Measurements from ENCODE around the gene CACNG3.
"Not testable (repeated sequence)": the region's sequence is repeated elsewhere in the genome, so short reads cannot be mapped to it uniquely, and the experiment has no call there.

Gene CACNG3

DNA sequence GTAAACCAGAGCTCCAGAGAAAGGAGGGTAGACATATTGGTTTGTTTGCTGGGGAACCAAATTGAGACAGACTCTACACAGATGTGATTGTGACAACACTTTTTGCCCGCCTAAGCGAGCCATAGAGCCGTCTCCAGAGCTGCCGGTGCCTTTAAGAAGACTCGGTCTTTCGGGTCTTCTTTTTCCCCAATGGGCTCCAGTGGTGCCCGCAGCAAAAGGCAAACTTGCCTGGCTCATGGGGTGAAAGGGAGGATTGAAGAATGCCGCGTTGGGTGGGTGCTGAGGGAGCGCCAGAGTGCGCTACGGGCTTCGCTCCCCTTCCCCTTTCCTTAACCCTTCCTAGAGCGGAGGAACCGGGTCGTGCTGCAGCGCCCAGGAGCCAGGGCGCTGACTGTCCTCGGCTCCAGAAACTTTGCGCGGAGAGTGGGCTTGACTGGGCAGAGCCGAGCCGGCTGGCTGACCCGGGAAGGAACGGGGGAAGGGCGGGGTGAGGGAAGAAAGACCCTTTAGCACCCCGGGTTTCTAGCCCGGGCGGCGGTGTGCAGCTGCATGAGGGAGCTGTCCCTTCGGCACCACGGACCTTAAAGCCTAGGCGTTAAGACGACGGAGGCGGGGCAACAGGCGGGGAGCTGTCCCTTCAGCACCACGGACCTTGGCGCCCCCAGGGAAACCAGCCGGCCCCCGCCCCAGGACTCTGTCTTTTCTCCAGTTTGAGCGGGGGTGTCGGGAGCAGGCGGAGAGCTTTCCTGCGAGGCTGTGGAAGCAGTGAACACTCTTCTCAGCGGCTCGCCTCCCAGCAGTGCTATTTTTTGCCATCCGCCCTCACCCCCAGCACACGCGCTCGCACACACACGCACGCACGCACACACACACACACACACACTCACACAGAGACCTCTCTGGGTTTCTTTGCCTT is at the start of gene CACNG3:
Gene CACNG3, plus strand, starts transcription at position 880 of the 916 bp plus-strand sequence. CDS start 420 bp downstream, outside the sequence.
- no peak for FAIRE-seq

DNA sequence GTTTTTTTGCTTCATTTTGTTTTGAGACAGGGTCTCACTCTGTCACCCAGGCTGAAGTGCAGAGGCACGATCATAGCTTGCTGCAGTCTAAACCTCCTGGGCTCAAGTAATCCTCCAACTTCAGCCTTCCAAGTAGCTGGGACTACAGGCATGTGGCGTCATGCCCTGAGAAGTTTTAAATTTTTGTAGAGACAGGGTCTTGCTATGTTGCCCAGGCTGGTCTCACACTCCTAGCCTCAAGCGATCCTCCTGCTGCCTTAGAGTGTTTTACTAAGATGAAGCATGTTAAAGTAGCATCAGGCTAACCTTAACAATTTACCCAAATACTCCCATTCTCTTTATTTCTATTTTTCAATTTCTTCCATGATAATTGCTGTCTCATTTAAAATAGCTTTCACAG is 49.2 kb upstream of the CACNG3 start:
- no peak for FAIRE-seq

DNA sequence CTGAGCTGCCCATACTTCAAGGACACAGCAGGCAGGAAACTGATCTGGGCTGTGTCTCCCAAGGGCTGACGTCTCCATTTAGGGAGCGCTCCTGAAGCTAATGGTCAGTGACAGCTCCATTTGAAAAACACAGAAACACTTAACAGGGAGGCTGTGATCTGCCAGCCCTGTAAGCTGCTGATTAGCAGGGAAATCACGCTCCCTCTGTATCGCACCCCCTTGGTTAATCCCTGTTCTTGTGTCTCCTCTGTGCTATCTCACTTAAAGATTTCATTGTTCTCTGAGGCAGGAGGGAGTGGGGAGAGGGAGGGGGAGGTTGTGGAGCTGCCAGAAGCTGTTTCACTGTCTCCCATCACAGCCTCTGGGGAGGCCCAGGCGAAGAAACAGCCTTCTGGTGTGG is 47.4 kb upstream of the CACNG3 start:
- FAIRE-seq, result no peak

- no peak for FAIRE-seq
Measured at GRCh38 chr16:24214992-24215391, 41.1 kb upstream of the CACNG3 start.

- no peak for FAIRE-seq
Measured at GRCh38 chr16:24216961-24217360, 39.2 kb upstream of the CACNG3 start.

GRCh38 chr16:24217461-24217860 is 38.7 kb upstream of the CACNG3 start:
- FAIRE-seq, result no peak

- FAIRE-seq, result no peak
Measured at GRCh38 chr16:24218299-24218698, 37.8 kb upstream of the CACNG3 start.

- FAIRE-seq, result no peak
Measured at GRCh38 chr16:24221219-24221618, 34.9 kb upstream of the CACNG3 start.

DNA sequence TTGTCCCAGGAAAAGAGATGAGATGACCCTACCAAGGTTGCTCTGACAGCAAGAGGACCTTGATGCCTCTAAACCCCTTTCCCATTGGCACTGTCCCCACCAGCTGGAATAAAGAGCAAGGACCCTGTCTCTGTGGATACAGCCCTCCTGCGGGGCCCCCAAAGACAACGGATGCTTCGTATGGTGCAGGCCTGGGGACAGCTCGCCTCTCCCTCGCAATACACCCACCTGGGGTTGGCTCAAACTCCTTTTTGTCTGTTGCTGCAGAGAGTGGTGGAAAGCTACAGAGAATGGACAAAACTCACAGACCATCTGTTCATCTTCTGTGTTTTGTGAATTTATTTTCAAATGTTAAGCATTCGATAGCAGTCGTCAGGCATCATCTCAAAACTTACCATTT is 27.6 kb upstream of the CACNG3 start:
- FAIRE-seq, result no peak

GRCh38 chr16:24232936-24233335 is 23.2 kb upstream of the CACNG3 start:
- FAIRE-seq, result no peak

DNA sequence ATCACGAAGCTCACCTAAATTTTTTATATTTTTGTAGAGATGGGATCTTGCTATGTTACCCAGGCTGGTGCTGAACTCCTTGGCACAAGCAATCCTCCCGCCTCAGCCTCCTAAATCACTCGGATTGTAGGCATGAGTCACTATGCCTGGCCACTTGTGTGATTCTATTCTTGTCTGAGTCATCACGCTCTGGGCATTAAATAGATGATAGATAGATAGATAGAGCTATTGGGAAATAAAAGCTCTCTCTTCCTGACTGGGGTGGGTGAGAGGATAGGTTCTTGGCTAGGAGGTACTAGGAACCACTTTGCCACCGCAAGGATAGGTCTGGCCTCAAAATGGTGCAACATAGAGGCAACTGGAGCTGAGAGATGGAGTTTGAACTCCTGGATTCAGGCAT is 21.4 kb upstream of the CACNG3 start:
- FAIRE-seq, result no peak

- no peak for FAIRE-seq
Measured at GRCh38 chr16:24235806-24236205, 20.3 kb upstream of the CACNG3 start.

GRCh38 chr16:24238846-24239245 is 17.3 kb upstream of the CACNG3 start:
- FAIRE-seq, result not testable (repeated sequence)

- no peak for FAIRE-seq
Measured at GRCh38 chr16:24246911-24247607, 9.1 kb upstream of the CACNG3 start.

DNA sequence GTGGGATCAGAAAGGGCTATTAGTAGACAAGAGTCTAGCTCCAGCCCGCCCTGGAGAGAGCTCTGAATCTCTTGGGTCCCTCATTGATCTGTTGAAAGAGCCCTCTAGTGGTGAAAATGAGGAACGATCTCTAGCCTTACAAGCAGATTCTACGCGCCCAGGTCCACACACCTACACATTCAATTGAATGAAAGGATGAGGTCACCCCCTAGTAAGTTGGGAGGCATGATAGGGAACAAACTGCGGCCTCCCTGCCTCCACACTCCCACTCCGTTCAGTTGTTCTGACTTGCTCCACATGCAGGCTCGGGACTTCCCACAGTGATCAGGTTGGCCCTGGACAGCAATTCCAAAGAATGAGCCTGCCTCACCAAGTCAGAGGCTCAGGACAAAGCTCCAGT is 2.9 kb upstream of the CACNG3 start:
- FAIRE-seq, result no peak

- no peak for FAIRE-seq
Measured at GRCh38 chr16:24257958-24258357, 1.8 kb downstream of the CACNG3 start.

GRCh38 chr16:24258791-24259190 is 2.7 kb downstream of the CACNG3 start:
- no peak for FAIRE-seq

- FAIRE-seq, result no peak
Measured at GRCh38 chr16:24262816-24263215, 6.7 kb downstream of the CACNG3 start.

DNA sequence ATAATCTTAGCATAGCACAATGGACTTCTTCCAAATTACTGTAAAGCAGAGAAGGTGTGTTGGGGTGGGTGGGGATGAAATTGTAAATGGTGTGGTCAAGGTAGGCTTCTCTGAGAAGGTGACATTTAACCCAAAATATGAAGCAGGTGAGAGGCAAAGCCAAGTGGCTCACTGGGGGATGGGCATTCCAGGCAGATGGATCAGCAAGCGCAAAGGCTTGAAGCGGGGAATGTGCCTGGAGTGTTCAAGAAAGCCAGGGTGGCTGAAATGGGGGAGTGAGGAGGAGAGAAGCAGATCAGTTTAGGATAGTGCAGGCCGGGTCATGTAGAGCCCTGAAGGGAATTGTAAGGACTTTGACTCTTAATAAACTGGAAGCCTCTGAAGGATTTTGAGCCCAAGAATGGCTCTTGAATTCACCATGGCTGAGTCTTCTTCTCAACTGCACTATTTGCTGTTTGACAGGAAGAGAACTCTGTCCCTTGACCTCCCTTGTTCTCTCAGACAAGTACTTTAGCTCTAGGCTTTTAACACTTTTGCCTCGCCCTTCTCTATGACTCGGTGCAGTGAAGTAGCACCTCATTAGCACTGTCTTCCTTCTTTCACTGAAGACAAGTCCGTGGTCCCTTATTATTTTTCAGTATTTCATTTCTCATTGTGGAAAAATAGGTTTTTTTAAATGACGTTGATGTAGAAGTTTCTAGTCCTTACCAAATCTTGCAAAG is 14.7 kb downstream of the CACNG3 start:
- no peak for FAIRE-seq

GRCh38 chr16:24272379-24272778 is 16.2 kb downstream of the CACNG3 start:
- no peak for FAIRE-seq

DNA sequence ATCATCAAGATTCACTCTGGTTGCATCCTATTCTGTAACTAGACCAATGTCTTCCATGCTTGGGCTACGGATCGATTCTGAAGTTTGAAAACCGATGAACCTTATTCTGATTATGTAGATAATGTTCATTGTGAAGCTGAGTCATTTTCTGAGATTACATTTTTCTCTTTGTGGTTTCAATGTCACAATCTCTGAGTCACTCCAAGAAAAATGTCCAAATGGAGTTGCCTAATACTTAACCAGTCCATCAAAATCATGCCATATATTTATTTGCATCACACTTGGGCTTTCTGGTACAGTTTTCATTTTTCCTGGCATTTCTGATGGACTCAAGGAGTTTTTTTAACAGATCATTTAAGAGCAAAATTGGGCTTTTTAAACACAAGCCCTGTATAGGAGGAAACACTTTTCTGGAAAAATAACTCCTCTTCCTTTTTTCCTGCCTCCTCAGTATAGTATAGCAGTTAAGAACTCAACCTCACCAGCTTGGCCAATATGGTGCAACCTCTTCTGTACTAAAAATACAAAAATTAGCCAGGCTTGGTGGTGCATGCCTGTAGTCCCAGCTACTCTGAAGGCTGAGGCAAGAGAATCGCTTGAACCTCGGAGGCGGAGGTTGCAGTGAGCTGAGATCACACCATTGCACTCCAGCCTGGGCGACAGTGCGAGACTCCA is 17.5 kb downstream of the CACNG3 start:
- FAIRE-seq, result no peak

DNA sequence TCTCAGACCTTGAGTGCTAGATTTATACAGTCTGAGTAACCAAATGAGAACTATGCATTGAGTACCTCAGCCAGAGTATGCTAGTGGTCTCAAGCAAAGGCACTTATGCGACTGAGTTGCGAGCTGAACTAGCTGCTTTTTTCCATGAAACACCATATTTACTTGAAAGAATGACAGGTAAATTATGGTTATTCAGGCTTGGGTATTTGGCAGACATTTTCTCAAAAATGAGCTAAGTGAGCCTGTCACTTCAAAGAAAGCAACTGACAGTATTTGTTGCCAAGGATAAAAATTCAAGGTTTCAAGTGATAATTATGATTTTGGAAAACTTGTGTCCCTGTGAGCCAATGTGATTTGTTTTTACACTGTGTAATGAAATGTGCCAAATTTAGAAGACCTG is 19.3 kb downstream of the CACNG3 start:
- FAIRE-seq, result no peak

- no peak for FAIRE-seq
Measured at GRCh38 chr16:24279982-24280515, 23.9 kb downstream of the CACNG3 start.

Measured in islet of Langerhans (tissue), 1 donor.